Smooth muscle cell (in vitro differentiated cells): ENCODE data around the gene DNAJB9. TPM values are rescaled to one million over a fixed set of nuclear protein-coding genes. Genes with fewer than 3 reads are reported as not detected.

Source experiments
- DNase-seq: peaks from one replicate; lab custom pipeline; 2025; ENCODE audit not compliant: unreplicated experiment; lab: John Stamatoyannopoulos, UW
- H2AFZ ChIP-seq: fragments of 200-600 bp; sonication (generic); 2 replicates; pipeline ENCODE4 v1.6.0; 2016; ENCODE audit warnings: antibody characterized with exemption, low read depth, mild to moderate bottlenecking
- H3F3A ChIP-seq: fragments of 200-600 bp; sonication (generic); 2 replicates; pipeline ENCODE4 v1.6.0; 2017; ENCODE audit warnings: antibody characterized with exemption, low read depth
- H3K27ac ChIP-seq: fragments of 200-600 bp; sonication (generic); 2 replicates; pipeline ENCODE4 v1.5.1; 2016; ENCODE audit warnings: low read depth, mild to moderate bottlenecking
- H3K27me3 ChIP-seq: fragments of 200-600 bp; sonication (generic); 2 replicates; pipeline ENCODE4 v1.6.1; 2016; ENCODE audit warnings: low read depth, mild to moderate bottlenecking
- H3K36me3 ChIP-seq: fragments of 200-600 bp; sonication (generic); 2 replicates; pipeline ENCODE4 v1.5.1; 2016; ENCODE audit warnings: low read depth
- H3K4me1 ChIP-seq: fragments of 200-600 bp; sonication (generic); 2 replicates; pipeline ENCODE4 v1.5.1; 2016; ENCODE audit warnings: low read depth
- H3K4me2 ChIP-seq: fragments of 200-600 bp; sonication (generic); 2 replicates; pipeline ENCODE4 v1.6.0; 2016; ENCODE audit warnings: mild to moderate bottlenecking
- H3K4me3 ChIP-seq: fragments of 200-600 bp; sonication (generic); 2 replicates; pipeline ENCODE4 v1.5.1; 2016; ENCODE audit warnings: mild to moderate bottlenecking
- H3K79me2 ChIP-seq: fragments of 200-600 bp; sonication (generic); 2 replicates; pipeline ENCODE4 v1.6.0; 2016; ENCODE audit warnings: low read depth, mild to moderate bottlenecking
- H3K9ac ChIP-seq: fragments of 200-600 bp; sonication (generic); 2 replicates; pipeline ENCODE4 v1.6.0; 2016; ENCODE audit warnings: low read depth
- H3K9me3 ChIP-seq: fragments of 200-600 bp; sonication (generic); replicated peaks from 2 replicates; pipeline ENCODE4 v1.5.1; 2016; ENCODE audit warnings: low read depth
- H4K20me1 ChIP-seq: fragments of 200-600 bp; sonication (generic); 2 replicates; pipeline ENCODE4 v1.6.0; 2016; ENCODE audit warnings: low read depth
- CTCF ChIP-seq: fragments of 200-600 bp; sonication (generic); IDR thresholded peaks from 2 replicates; pipeline ENCODE4 v1.5.1; 2017; ENCODE audit warnings: borderline replicate concordance, mild to moderate bottlenecking, antibody characterized with exemption; ENCODE audit not compliant: insufficient read depth, poor library complexity, severe bottlenecking
- WGBS: methylation state at CpG from one replicate; pipeline ENCODE4 v1.1.7; 2016; ENCODE audit warnings: low lambda C conversion rate; 5-methylcytosine and 5-hydroxymethylcytosine counted together
- polyA plus RNA-seq: library from polyadenylated mRNA; unstranded; fragments of >200 nt; fragmentation: Nextera tagmentation; extraction: Ambion mirVana; gene quantifications from 2 replicates; pipeline ENCODE4 v1.2.1, GENCODE V29; 2016
- total RNA-seq: library from RNA; depleted of rRNA; stranded (reverse); fragments of >200 nt; gene quantifications from 2 replicates; pipeline ENCODE4 v1.2.3, GENCODE V29; 2014

Gene DNAJB9
- total and polyA plus RNA-seq, 2 experiments from 2014 or later: 46.1 to 84.1 TPM

- H3K79me2 ChIP-seq: peaks cover 65% of the 10 kb centered on the region
These were observed 3.7 kb upstream of the DNAJB9 start for GRCh38 chr7:108565987-108566386.

GRCh38 chr7:108568801-108569380 is 783 bp upstream of the DNAJB9 start:
- peak overlapping the region; percentile 97 for H3K4me2 ChIP-seq
- H3K4me3 ChIP-seq: peak overlapping the region; percentile 68
- DNase-seq: no peak
- H4K20me1 ChIP-seq: peaks cover 22% of the 10 kb centered on the region
- peaks cover 78% of the 10 kb centered on the region for H3K79me2 ChIP-seq
- H2AFZ ChIP-seq: peak overlapping the region; percentile 89
- H3K27me3 ChIP-seq: no peaks in the 10 kb centered on the region
- WGBS: 11% methylated on average over 24 of the region's 24 CpGs
- peaks cover 20% of the 10 kb centered on the region for H3K36me3 ChIP-seq
- H3K4me1 ChIP-seq: peaks cover 37% of the 10 kb centered on the region
- no peaks in the 10 kb centered on the region for H3K9me3 ChIP-seq
- peak overlapping the region; percentile 93 for H3K27ac ChIP-seq
- no peak for TF ChIP-seq CTCF
- no peaks in the 10 kb centered on the region for H3F3A ChIP-seq
- peak overlapping the region; percentile 94 for H3K9ac ChIP-seq

More at GRCh38 chr7:108565987-108566386, 3.7 kb upstream of the DNAJB9 start:
- Histone ChIP-seq H3K36me3 (peaks cover 9% of the 10 kb centered on the region), H4K20me1 (peaks cover 2% of the 10 kb centered on the region), H3K4me3 (no peak overlapping the region), H3K9ac (no peak overlapping the region), H3K4me2 (no peak overlapping the region), H3K9me3 (no peaks in the 10 kb centered on the region), H3F3A (no peaks in the 10 kb centered on the region), H3K27me3 (no peaks in the 10 kb centered on the region), H3K27ac (no peak overlapping the region), H3K4me1 (peaks cover 29% of the 10 kb centered on the region), H2AFZ (no peak overlapping the region)
- no peak for DNase-seq
- TF ChIP-seq CTCF: no peak

- no peak for TF ChIP-seq CTCF
- peak overlapping the region; percentile 94 for H3K27ac ChIP-seq
- peaks cover 24% of the 10 kb centered on the region for H4K20me1 ChIP-seq
- peaks cover 70% of the 10 kb centered on the region for H3K79me2 ChIP-seq
- H3K9ac ChIP-seq: peak overlapping the region; percentile 95
- WGBS: under 1% methylated on average over 34 of the region's 36 CpGs
- peak overlapping the region; percentile 44 for H2AFZ ChIP-seq
- peak overlapping the region; percentile 97 for H3K4me2 ChIP-seq
- no peak for DNase-seq
- no peaks in the 10 kb centered on the region for H3F3A ChIP-seq
- H3K9me3 ChIP-seq: no peaks in the 10 kb centered on the region
- peaks cover 37% of the 10 kb centered on the region for H3K4me1 ChIP-seq
- peaks cover 11% of the 10 kb centered on the region for H3K36me3 ChIP-seq
- H3K27me3 ChIP-seq: no peaks in the 10 kb centered on the region
- H3K4me3 ChIP-seq: peak overlapping the region; percentile 68
These were observed 577 bp downstream of the DNAJB9 start for GRCh38 chr7:108570146-108570755.

GRCh38 chr7:108572480-108572879 is 2.8 kb downstream of the DNAJB9 start:
- no peak for TF ChIP-seq CTCF
- no peak for DNase-seq
- H3K4me2 ChIP-seq: peak overlapping the region; percentile 30
- H3K79me2 ChIP-seq: peaks cover 51% of the 10 kb centered on the region
- H3K27me3 ChIP-seq: no peaks in the 10 kb centered on the region
- 95% methylated on average over 2 of the region's 2 CpGs for WGBS
- peaks cover 28% of the 10 kb centered on the region for H3K4me1 ChIP-seq
- H3K36me3 ChIP-seq: peaks cover 11% of the 10 kb centered on the region
- no peaks in the 10 kb centered on the region for H3K9me3 ChIP-seq
- no peak overlapping the region for H3K27ac ChIP-seq
- no peak overlapping the region for H3K4me3 ChIP-seq
- H3K9ac ChIP-seq: no peak overlapping the region
- peaks cover 31% of the 10 kb centered on the region for H4K20me1 ChIP-seq
- H2AFZ ChIP-seq: no peak overlapping the region
- H3F3A ChIP-seq: no peaks in the 10 kb centered on the region
